K562 treated with DMSO at 1 percent for 12 hours (cell line): ENCODE data around the gene UBE4A. TPM values are rescaled to one million over a fixed set of nuclear protein-coding genes. Genes with fewer than 3 reads are reported as not detected.

Experiments
- total RNA-seq: library from RNA; unstranded; fragments of 300-600 nt; gene quantifications from 2 replicates; pipeline ENCODE4 v1.2.3, GENCODE V29; 2022; ENCODE audit not compliant: insufficient read depth

Gene UBE4A
- total RNA-seq = 5.5 and 29.7 TPM in 2 replicates

DNA sequence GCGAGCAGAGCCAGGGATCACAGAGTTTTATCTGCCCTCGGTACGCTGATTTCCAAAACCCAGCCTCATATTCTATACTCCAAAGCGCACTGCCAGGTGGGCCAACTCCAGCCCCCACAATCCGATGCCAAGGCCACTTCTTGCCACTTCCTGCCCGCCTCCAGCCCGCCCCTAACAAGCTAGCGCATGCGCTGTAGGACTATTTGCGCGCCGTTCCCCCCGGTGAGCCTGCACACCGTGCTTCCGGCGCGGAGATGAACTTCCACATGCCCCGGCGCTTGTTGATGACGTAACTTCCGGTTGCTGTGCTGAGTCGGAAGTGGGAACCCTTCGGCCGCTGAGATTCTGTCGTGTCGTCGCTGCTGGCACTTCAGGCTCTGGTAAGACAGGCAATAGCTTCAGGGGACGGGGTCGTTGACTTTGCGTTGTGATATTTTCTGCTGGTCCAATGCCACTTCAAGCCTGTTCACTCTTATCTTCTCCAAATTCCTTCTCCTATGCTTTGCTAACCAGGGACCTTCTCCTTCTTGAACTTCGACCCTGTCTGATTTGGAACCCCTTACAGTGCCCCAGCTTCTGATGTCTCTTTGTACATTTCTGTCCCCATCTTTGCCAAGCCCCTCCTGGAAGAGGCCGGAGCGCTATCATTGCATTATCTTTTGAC lies at the start of gene UBE4A:
Gene UBE4A, plus strand, starts transcription at position 306 of the 664 bp plus-strand sequence. CDS start 5,481 bp downstream, outside the sequence.

GRCh38 chr11:118342503-118343161 lies 16.8 kb upstream of the UBE4A start, which contains the start of gene CD3D:
Gene CD3D, minus strand, starts transcription at chr11:118342705. Its CDS starts 98 bp downstream, at chr11:118342607.

GRCh38 chr11:118343981-118344515 lies 15.4 kb upstream of the UBE4A start, which contains the start of gene CD3G:
Gene CD3G, plus strand, starts transcription at chr11:118344344. Its CDS starts 80 bp downstream, at chr11:118344424.

DNA sequence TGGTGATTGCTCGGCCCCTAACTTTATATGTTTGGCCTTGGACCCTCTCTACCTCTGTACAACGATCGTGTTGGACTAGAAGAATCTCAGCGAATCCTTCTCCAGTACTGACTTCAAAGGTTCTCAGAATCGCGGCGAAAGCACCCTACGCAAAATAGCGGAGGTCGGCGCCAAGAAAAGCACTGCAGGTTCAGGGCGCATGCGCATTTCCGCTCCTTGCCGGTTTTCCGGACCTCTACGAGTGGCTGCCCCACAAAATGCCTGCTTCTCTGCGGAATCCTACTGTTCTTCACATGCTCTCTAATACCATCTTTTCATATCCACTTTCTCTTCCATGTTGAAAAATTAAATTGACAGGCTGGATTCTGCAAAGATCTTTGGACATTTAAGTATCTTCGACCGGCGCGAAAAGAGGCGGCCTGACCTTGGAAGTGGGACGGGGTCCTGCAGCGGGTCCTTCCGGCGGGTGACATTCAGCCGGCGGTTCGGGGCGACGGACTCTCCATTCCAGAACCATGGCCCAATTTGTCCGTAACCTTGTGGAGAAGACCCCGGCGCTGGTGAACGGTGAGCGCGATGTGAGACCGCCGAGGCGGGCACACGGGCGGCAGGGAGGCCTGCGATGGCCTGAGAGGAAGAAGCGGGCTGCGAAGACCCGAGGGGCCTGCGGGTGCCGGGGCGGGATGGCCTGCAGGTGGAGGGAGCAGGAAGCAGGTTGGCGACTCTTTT lies 41.9 kb downstream of the UBE4A start, which contains the start of gene ATP5MG:
Gene ATP5MG, plus strand, starts transcription at position 456 of the 729 bp plus-strand sequence. Its CDS starts 60 bp downstream, at position 516.

DNA sequence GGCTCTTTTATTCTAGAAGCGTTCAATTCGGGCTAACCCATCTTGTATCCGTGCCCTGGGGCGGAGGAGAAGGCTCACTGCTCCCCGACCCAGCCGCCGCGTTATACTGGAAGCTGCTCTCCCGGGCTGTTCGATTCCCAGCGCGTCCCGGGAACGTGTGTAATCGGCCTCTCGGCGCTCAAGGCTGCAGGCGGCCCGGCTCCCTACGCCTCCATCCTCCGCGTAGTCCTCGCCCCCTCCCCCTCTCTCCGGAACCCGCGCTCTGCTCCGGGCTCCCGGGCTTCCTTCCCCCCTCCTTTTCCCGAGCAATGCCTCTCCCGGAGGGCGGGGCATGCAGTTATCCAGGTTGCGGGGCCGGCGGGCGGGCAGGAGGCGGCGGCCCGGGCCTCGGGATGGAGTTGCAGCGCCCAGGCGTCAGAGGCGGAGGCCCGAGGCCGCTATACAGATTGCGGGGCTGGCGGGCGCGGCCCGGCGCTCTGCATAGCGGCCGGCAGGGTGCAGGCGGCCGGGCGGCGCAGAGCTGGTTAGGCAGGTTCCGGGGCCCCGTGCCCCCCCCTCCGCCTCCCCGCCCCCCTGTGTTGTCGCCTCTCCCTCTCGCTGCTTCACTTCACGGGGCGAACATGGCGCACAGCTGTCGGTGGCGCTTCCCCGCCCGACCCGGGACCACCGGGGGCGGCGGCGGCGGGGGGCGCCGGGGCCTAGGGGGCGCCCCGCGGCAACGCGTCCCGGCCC lies 76.7 kb downstream of the UBE4A start, which contains the start of gene KMT2A:
Gene KMT2A, plus strand, starts transcription at position 600 of the 732 bp plus-strand sequence. Its CDS starts 21 bp downstream, at position 621.

Other genes starting within 250 kb of the UBE4A start
- not detected in 2 replicates for gene SCN4B, start 206.8 kb upstream of the UBE4A start, total RNA-seq
- gene SCN2B, start 183.0 kb upstream of the UBE4A start, total RNA-seq = not detected in 2 replicates
- not detected in 2 replicates for gene JAML, start 134.6 kb upstream of the UBE4A start, total RNA-seq
- gene MPZL3, start 107.2 kb upstream of the UBE4A start, total RNA-seq = 2.0 and 4.5 TPM in 2 replicates
- 1.4 TPM in 1 of 2 replicates, not detected in the other for gene MPZL2, start 95.3 kb upstream of the UBE4A start, total RNA-seq
- 0.75 and 0.99 TPM in 2 replicates for gene CD3E, start 54.9 kb upstream of the UBE4A start, total RNA-seq
- gene CD3D, start 16.9 kb upstream of the UBE4A start, total RNA-seq = 10.2 and 11.7 TPM in 2 replicates
- gene CD3G, start 15.3 kb upstream of the UBE4A start, total RNA-seq = 1.5 TPM in 1 of 2 replicates, not detected in the other
- gene ATP5MG, start 42.0 kb downstream of the UBE4A start, total RNA-seq = 170 and 215 TPM in 2 replicates
- 4.2 and 30.5 TPM in 2 replicates for gene KMT2A, start 76.9 kb downstream of the UBE4A start, total RNA-seq
- gene TTC36, start 167.9 kb downstream of the UBE4A start, total RNA-seq = 1.8 and 2.5 TPM in 2 replicates
- 7.3 and 8.2 TPM in 2 replicates for gene TMEM25, start 171.6 kb downstream of the UBE4A start, total RNA-seq
- 22.9 and 27.9 TPM in 2 replicates for gene IFT46, start 206.3 kb downstream of the UBE4A start, total RNA-seq
- 59.8 and 156 TPM in 2 replicates for gene ARCN1, start 212.8 kb downstream of the UBE4A start, total RNA-seq
- gene PHLDB1, start 248.0 kb downstream of the UBE4A start, total RNA-seq = 12.9 and 39.4 TPM in 2 replicates